Measurements from ENCODE around the gene KRTAP5-11.
"Not testable (repeated sequence)": the region's sequence is repeated elsewhere in the genome, so short reads cannot be mapped to it uniquely, and the experiment has no call there.

- TF ChIP-seq CTCF (conservative IDR thresholded peaks at IDR 0.05; ENCODE audit: low read depth, low read length); EZH2 (IDR thresholded peaks at IDR 0.05; ENCODE audit: borderline replicate concordance, low read depth, low read length, poor library complexity, severe bottlenecking): not testable (repeated sequence)
Measured at GRCh38 chr11:71585673-71586072, 3.0 kb upstream of the KRTAP5-11 start.
